HG03565 (cell line): ENCODE results near the gene RRAS2.
A peak's percentile ranks its signal among the peaks of the same experiment; 100 is the strongest.

Experiments
- ATAC-seq: cut with Tn5 transposase; IDR thresholded peaks from one replicate; pipeline ENCODE4 v1.9.1; 2021; ENCODE audit warnings: mild to moderate bottlenecking, moderate library complexity; ENCODE audit not compliant: unreplicated experiment

RRAS2 gene

GRCh38 chr11:14340721-14341120 is 18.3 kb downstream of the RRAS2 start:
- ATAC-seq: no peak

GRCh38 chr11:14339356-14339755 is 19.6 kb downstream of the RRAS2 start:
- no peak for ATAC-seq

GRCh38 chr11:14336507-14337503 is 22.2 kb downstream of the RRAS2 start:
- no peak for ATAC-seq

- ATAC-seq: no peak
Observed at GRCh38 chr11:14335712-14336111, 23.3 kb downstream of the RRAS2 start.

- peak; percentile 31 for ATAC-seq
Observed at GRCh38 chr11:14334893-14335292, 24.1 kb downstream of the RRAS2 start.

GRCh38 chr11:14334192-14334591 is 24.8 kb downstream of the RRAS2 start:
- ATAC-seq: no peak

GRCh38 chr11:14331476-14332136 is 27.4 kb downstream of the RRAS2 start:
- peak; percentile 34 for ATAC-seq

GRCh38 chr11:14330881-14331280 is 28.1 kb downstream of the RRAS2 start:
- ATAC-seq: no peak

- ATAC-seq: no peak
Observed at GRCh38 chr11:14329702-14330101, 29.3 kb downstream of the RRAS2 start.

GRCh38 chr11:14327116-14327515 is 31.9 kb downstream of the RRAS2 start:
- ATAC-seq: peak; percentile 24

GRCh38 chr11:14323118-14323676 is 35.8 kb downstream of the RRAS2 start:
- ATAC-seq: no peak

GRCh38 chr11:14322510-14322909 is 36.5 kb downstream of the RRAS2 start:
- ATAC-seq: no peak

GRCh38 chr11:14320020-14320419 is 39.0 kb downstream of the RRAS2 start:
- peak; percentile 50 for ATAC-seq

GRCh38 chr11:14318581-14318981 is 40.4 kb downstream of the RRAS2 start:
- ATAC-seq: no peak

GRCh38 chr11:14317659-14318325 is 41.2 kb downstream of the RRAS2 start:
- ATAC-seq: no peak

- no peak for ATAC-seq
Observed at GRCh38 chr11:14315130-14315529, 43.9 kb downstream of the RRAS2 start.

- ATAC-seq: no peak
Observed at GRCh38 chr11:14314127-14314526, 44.9 kb downstream of the RRAS2 start.

- no peak for ATAC-seq
Observed at GRCh38 chr11:14312736-14313438, 46.1 kb downstream of the RRAS2 start.

GRCh38 chr11:14310679-14311078 is 48.3 kb downstream of the RRAS2 start:
- no peak for ATAC-seq

GRCh38 chr11:14309425-14310192 is 49.4 kb downstream of the RRAS2 start:
- no peak for ATAC-seq
